ENCODE measurements around the gene COL23A1. TPM values are rescaled to one million over a fixed set of nuclear protein-coding genes. Genes with fewer than 3 reads are reported as not detected.

COL23A1 gene
- total and polyA plus RNA-seq, 2 of the 8 experiments (the other 6 are each of a cell fraction or from before 2014, with no cell fraction given) = 3.1 to 4.7 TPM

- TF ChIP-seq CTCF (IDR thresholded peaks at IDR 0.05; ENCODE audit: control extremely low read depth in 1 of 3, insufficient read depth in 1 of 3, low read depth in 1 of 3, low read length in 3 of 3) = no peak
Observed at GRCh38 chr5:178404987-178405386, 185.2 kb downstream of the COL23A1 start (continued).

Data from H1 (cell line).